Left forelimb (tissue), 1 donor: ENCODE measurements around the gene GALNT17.
A peak's percentile ranks its signal among the peaks of the same experiment; 100 is the strongest.
"Not testable (repeated sequence)": the region's sequence is repeated elsewhere in the genome, so short reads cannot be mapped to it uniquely, and the experiment has no call there.

Experiments used
- DNase-seq: peaks from one replicate; pipeline ENCODE4 v3.0.0-alpha.2; 2018; ENCODE audit warnings: low spot score

The GALNT17 gene

DNA sequence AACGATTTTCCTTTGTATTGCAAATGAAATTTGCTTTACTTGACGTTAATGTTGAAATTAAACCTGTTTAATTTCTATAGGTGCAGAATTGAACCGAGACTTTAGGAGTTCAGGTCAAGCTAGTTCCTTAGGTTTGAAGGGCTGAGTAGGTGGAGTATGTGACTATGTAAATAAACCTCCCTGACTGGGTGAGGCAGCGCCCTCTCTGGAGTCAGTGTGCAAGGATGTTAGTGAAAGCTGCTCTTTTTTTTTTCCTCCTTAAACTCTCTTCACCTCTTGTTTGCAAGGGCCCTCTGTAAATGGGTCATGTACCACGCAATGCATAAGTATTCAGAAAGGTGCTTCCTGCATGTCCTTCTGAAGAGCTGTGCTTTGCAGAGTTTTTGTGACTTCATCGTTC, 33.8 kb downstream of the GALNT17 start:
- no peak for DNase-seq

DNA sequence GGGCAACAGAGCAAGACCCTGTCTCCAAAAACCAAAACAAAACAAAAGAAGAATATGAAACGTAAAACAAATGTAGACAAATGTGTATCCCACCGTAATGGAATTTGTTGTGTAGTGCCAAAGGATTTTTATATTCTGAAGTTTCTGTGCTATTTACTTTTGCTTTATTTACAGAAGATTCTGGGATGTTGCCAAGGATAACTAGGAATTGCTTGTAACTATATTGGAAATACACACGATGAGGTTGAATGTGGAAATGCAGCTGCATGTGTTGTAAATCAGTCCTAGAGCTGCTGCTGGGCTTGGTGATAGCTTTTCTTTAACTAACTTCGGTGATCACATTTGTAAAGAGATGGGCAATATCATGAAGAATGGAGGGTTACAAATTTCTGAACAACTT, 39.5 kb downstream of the GALNT17 start:
- DNase-seq: no peak

GRCh38 chr7:71173955-71174354, 42.0 kb downstream of the GALNT17 start:
- DNase-seq: no peak

DNA sequence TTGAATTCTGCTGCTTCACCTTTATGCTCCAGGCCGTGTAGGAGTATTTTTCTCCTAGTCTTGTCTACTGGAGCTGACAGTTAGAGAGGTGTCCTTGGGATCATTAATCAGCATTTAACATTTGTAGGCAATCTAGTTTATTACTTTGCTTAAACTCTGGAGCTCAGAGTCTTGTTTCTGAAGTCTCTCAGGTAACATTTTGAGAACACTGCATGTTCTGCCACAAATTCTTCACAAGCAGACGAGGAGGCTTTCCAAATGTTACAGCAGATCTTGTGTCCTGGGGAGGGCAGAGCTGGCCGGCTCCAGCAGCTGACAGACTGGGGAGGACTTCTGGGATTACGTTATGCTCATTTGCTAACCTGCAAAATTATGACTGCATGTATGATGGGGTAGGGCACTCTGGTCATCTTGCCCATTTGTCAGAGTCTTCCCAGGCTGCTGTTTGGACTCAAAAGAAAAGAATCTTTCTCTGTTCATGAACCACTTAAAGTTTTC, 50.5 kb downstream of the GALNT17 start:
- peak; percentile 22 for DNase-seq

GRCh38 chr7:71184136-71184535, 52.2 kb downstream of the GALNT17 start:
- no peak for DNase-seq

- no peak for DNase-seq
These were observed 52.7 kb downstream of the GALNT17 start for GRCh38 chr7:71184609-71185008.

DNA sequence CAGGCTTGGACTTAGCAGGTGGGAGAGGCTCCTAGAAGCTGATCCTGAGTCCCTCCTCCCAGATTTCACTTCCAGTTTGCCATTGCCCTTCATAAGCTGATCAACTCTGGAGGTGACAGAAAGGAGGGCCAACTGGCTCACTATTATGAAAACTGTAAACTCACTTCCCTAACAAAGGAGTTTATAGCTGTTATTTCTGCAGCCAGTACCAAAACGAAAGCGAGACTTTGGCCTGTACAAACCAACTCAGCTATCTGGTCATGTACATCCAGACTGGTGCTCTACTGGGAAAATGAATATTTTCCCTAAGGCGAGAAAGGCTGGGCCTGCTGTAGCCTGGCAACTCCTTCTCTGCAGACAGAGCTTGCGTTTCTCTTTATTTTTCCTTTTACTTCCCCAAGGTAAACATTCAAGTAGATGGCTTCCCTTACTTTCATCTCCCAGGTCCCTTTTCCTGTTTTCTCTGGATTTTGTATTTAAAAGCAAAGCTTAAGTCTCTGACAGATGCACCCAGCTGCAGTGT, 54.7 kb downstream of the GALNT17 start:
- peak; percentile 36 for DNase-seq

DNA sequence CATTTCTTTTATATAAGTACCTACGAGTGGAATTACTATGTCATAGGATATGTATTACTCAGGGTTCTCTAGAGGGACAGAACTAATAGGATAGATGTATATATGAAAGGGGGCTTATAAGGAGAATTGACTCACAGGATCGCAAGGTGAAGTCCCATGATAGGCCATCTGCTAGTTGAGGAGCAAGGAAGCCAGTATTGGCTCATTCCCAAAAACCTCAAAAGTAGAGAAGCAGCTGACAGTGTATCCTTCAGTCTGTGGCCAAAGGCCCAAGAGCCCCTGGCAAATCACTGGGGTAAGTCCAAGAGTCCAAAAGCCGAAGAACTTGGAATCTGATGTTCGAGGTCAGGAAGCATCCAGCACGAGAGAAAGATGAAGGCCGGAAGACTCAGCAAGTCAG, 59.8 kb downstream of the GALNT17 start:
- DNase-seq: no peak

GRCh38 chr7:71193099-71193810, 61.3 kb downstream of the GALNT17 start:
- DNase-seq: no peak

DNA sequence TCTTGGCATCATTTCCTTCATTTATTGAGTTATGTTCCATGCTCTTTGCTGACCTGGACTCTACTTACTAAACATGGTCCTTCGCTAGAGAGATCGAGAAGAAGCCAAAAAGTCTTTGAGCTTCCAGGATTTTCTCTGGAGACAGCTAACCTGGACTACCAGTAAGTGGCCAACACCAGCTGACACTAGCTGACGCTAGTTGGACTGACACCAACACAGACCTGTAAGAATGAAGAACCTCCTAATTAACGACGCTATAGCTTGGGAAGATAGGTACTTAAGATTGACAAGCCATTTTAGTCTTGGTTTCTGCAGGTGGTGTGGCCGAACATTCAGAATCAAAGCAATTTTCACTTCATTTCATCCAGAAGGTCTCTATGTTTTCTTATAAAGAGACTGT, 66.4 kb downstream of the GALNT17 start:
- no peak for DNase-seq

DNA sequence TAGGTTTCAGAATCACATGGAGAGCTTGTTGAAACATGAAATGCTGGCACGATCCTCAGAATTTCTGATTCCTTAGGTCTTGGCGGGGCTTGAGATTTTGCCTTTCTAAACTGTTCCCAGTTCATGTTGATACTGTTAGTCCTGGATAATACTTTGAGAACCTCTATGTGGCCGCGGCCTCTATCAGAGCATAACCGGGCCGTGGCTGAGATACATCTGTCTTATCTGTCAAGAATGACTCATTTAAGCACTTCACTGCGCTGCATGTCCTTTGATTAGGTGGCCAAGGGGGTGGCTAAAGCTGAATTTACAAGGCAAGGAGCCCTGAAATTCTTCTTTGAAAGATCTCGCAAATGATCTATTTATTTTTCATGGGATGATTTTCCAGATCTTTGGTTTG, 66.9 kb downstream of the GALNT17 start:
- no peak for DNase-seq

GRCh38 chr7:71206184-71206583, 74.2 kb downstream of the GALNT17 start:
- DNase-seq: no peak

DNA sequence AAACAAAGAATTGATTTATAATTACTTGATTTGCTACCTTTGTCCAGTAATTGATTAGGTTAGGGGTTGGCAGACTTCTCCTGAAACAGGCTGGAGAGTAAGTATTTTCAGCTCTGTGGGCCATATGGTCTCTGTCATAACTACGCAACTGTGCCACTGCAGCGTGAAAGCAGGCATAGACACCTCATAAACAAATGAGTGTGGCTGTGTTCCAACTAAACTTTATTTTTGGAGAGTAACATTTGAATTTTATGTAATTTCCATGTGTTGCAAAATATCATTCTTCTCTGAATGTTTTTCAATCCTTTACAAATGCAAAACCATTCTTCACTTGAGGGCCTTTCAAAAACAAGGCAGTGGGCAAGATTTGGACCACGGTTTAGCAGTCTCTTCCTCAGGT, 76.9 kb downstream of the GALNT17 start:
- no peak for DNase-seq

- DNase-seq: not testable (repeated sequence)
These were observed 77.5 kb downstream of the GALNT17 start for GRCh38 chr7:71209484-71209883.

DNA sequence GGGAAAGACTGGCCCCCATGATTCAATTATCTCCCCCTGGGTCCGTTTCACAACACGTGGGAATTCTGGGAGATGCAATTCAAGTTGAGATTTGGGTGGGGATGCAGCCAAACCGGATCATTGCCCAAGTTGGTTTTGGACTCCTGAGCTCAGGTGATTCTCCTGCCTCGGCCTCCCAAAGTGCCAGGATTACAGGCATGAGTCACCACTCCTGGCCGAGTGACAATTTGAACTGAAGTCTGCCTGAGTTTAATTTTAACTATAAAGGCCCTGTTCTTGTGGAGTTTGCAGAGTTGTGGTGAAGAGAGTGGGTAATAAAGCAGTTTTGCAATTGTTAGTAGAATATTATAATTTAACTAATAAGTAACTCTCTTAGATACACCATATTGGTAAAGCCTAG, 78.3 kb downstream of the GALNT17 start:
- no peak for DNase-seq

DNA sequence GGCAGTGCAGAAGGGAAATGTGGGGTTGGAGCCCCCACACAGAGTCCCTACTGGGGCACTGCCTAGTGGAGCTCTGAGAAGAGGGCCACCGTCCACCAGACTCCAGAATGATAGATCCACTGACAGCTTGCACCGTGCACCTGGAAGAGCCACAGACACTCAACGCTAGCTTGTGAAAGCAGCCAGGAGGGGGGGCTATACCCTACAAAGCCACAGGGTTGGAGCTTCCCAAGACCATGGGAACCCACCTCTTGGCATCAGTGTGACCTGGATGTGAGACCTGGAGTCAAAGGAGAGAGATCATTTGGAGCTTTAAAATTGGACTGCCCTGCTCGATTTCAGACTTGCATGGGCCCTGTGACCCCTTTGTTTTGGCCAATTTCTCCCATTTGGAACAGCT, 80.5 kb downstream of the GALNT17 start:
- not testable (repeated sequence) for DNase-seq

- DNase-seq: no peak
These were observed 84.3 kb downstream of the GALNT17 start for GRCh38 chr7:71216211-71216610.

DNA sequence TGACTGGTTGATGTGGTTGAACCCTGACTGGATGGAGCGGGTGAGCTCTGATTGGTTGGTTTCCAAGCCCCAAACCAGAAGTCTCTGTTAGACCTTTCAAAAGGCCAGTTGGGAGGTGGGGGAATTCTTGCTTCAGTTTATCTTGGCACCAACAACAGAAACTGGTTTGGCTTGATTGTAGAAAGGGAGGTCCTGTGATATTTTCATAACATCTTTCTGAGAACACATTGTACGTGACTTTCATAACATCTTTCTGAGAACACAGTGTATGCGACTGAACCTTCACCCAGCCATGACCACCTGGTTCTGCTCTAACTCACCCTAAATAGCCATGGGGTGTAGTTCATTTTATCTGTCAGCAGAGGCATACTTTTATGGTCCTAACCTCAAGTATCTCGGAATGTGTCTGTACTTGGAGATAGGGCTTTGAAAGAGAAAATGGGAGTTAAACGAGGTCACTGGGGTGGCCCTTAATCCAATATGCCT, 88.3 kb downstream of the GALNT17 start:
- DNase-seq: no peak

GRCh38 chr7:71221049-71221448, 89.1 kb downstream of the GALNT17 start:
- no peak for DNase-seq

GRCh38 chr7:71221549-71221948, 89.6 kb downstream of the GALNT17 start:
- DNase-seq: no peak

DNA sequence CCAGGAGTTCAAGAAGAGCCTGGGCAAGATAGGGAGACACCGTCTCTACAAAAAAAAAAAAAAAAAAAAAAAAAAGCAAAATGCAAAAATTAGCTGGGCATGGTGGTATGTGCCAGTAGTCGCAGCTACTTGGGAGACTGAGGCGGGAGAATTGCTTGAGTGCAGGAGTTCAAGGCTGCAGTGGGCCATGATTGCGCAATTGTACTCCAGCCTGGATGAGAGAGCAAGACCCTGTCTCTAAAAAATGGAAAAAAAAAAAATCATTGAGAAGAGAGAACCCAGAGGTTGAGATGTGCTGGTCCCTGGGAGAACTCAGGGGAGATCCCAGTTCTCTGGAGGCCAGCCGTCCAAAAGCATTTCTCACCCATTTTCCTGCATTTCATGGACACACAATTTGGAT, 95.2 kb downstream of the GALNT17 start:
- no peak for DNase-seq

DNA sequence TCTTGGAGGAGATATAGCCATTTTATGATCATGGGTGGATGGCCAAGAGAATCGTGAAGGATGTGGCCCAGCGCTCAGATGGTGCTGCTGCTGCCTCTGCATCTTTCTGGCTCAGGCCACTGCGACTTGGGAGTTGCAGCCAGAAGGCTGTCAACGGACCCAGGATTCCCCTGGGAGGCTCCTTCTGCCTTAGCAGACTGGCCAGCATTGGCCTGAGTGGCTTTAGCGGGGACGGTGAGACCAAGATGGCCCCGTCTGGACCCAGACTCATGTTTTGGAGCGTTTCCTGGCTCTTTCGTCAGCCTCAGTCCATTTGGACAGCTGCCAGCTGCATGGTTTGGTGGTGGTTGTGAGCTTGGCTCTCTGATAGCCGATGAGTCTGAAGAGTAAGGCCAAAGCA, 97.2 kb downstream of the GALNT17 start:
- no peak for DNase-seq

GRCh38 chr7:71229699-71230098, 97.8 kb downstream of the GALNT17 start:
- DNase-seq: no peak

DNA sequence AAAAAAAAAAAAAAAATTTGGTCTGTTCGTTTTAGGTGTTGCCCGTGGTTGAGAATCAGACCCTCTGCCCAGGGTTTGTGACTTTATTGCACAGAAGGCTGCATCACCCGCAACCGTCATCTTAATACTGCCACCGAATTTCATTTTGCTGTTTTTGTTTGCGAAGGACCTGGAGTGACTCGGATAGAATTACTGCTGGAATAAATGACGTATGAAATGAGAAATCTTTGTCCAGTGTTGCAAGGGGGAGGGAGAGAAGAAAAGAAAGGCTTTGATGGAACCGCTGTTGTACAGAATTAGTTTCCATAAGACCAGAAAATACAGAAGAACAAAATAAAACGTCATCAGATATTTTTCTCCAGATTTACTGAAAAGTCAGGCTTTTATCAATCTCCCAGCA, 103.3 kb downstream of the GALNT17 start:
- DNase-seq: no peak
